Neuronal stem cell (in vitro differentiated cells): Measurements from ENCODE around the gene KIF25.

Source experiments
- DNase-seq: peaks from one replicate; pipeline ENCODE4 v3.0.0-alpha.2; 2013; ENCODE audit warnings: low spot score
- H2AFZ ChIP-seq: one replicate; pipeline ENCODE4 v1.6.1; 2013; ENCODE audit warnings: mild to moderate bottlenecking, low read length, inconsistent platforms
- H2AK5ac ChIP-seq: 2 replicates; pipeline ENCODE4 v1.6.1; 2013; ENCODE audit warnings: low read depth, mild to moderate bottlenecking, inconsistent platforms, low read length, moderate library complexity, mixed read lengths
- H2BK120ac ChIP-seq: 2 replicates; pipeline ENCODE4 v1.6.1; 2013; ENCODE audit warnings: low read depth, mild to moderate bottlenecking, inconsistent platforms, low read length, moderate library complexity, mixed read lengths
- H2BK12ac ChIP-seq: one replicate; pipeline ENCODE4 v1.6.1; 2013; ENCODE audit warnings: low read length, inconsistent platforms
- H2BK15ac ChIP-seq: 2 replicates; pipeline ENCODE4 v1.6.1; 2013; ENCODE audit warnings: mild to moderate bottlenecking, low read length, inconsistent platforms, mixed read lengths
- H2BK5ac ChIP-seq: one replicate; pipeline ENCODE4 v1.6.1; 2013; ENCODE audit warnings: inconsistent platforms, mild to moderate bottlenecking, low read length, moderate library complexity
- H3K14ac ChIP-seq: one replicate; pipeline ENCODE4 v1.6.1; 2013; ENCODE audit warnings: low read length, inconsistent platforms
- H3K18ac ChIP-seq: 2 replicates; pipeline ENCODE4 v1.6.1; 2013; ENCODE audit warnings: low read length, inconsistent platforms
- H3K23ac ChIP-seq: 2 replicates; pipeline ENCODE4 v1.6.1; 2013; ENCODE audit warnings: low read depth, mild to moderate bottlenecking, mixed read lengths, low read length, inconsistent platforms; ENCODE audit not compliant: poor library complexity
- H3K27ac ChIP-seq: replicated peaks from 3 replicates; pipeline ENCODE4 v1.5.1; 2013; ENCODE audit warnings: low read length, inconsistent platforms
- H3K27me3 ChIP-seq, 3 experiments: 2 replicates each; pipeline ENCODE4 v1.6.1; 2013; ENCODE audit warnings: low read length in 3 of 3, mild to moderate bottlenecking in 2 of 3, inconsistent platforms in 1 of 3, low read depth in 1 of 3, mixed read lengths in 1 of 3, moderate library complexity in 1 of 3; ENCODE audit not compliant: control insufficient read depth in 3 of 3, insufficient read depth in 3 of 3
- H3K36me3 ChIP-seq, 2 donors: replicated peaks in 1 of 2; 2 replicates each; pipeline ENCODE4 v1.6.1; 2013; ENCODE audit warnings: low read length in 2 of 2; ENCODE audit not compliant: control insufficient read depth in 2 of 2, insufficient read depth in 2 of 2
- H3K4ac ChIP-seq: 2 replicates; pipeline ENCODE4 v1.6.1; 2013; ENCODE audit warnings: inconsistent platforms, mild to moderate bottlenecking, low read length, moderate library complexity
- H3K4me1 ChIP-seq, 2 donors: 1 replicate in 1 of 2; 2 replicates in 1 of 2; pipeline ENCODE4 v1.6.1; 2013; ENCODE audit warnings: low read length in 2 of 2, low read depth in 1 of 2; ENCODE audit not compliant: control insufficient read depth in 2 of 2, insufficient read depth in 1 of 2
- H3K4me2 ChIP-seq: one replicate; pipeline ENCODE4 v1.6.1; 2013; ENCODE audit warnings: mild to moderate bottlenecking, low read length, inconsistent platforms; ENCODE audit not compliant: insufficient read depth, poor library complexity, severe bottlenecking
- H3K4me3 ChIP-seq, 2 donors: 2 replicates each; pipeline ENCODE4 v1.5.1; 2013; ENCODE audit warnings: low read length in 2 of 2, mild to moderate bottlenecking in 2 of 2, inconsistent platforms in 1 of 2, moderate library complexity in 1 of 2
- H3K79me1 ChIP-seq: one replicate; pipeline ENCODE4 v1.6.1; 2013; ENCODE audit warnings: low read depth, mild to moderate bottlenecking, inconsistent platforms, low read length, moderate library complexity
- H3K9ac ChIP-seq: one replicate; pipeline ENCODE4 v1.6.1; 2013; ENCODE audit warnings: mild to moderate bottlenecking, low read depth, low read length, inconsistent platforms; ENCODE audit not compliant: poor library complexity
- H3K9me3 ChIP-seq, 2 donors: replicated peaks in 1 of 2; 2 replicates each; pipeline versions ENCODE3 to v1.6.1; 2013; ENCODE audit warnings: low read length in 2 of 2, mild to moderate bottlenecking in 2 of 2, inconsistent platforms in 1 of 2, low read depth in 1 of 2, mixed read lengths in 1 of 2, moderate library complexity in 1 of 2; ENCODE audit not compliant: control insufficient read depth in 2 of 2, insufficient read depth in 1 of 2
- H4K8ac ChIP-seq: one replicate; pipeline ENCODE4 v1.6.1; 2013; ENCODE audit warnings: low read depth, mild to moderate bottlenecking, inconsistent platforms, low read length, moderate library complexity
- H4K91ac ChIP-seq: one replicate; pipeline ENCODE4 v1.6.1; 2013; ENCODE audit warnings: low read length, low read depth, mild to moderate bottlenecking, inconsistent platforms; ENCODE audit not compliant: poor library complexity
- WGBS, 2 donors: extraction: QIAGEN DNeasy Blood & Tissue Kit; methylation state at CpG; one replicate each; pipeline ENCODE4 v1.1.7; 2013; ENCODE audit warnings: missing lambda C conversion rate in 2 of 2, mixed read lengths in 1 of 2; ENCODE audit not compliant: insufficient read length in 2 of 2, insufficient replicate concordance in 1 of 2; ENCODE audit errors: extremely low coverage in 2 of 2; 5-methylcytosine and 5-hydroxymethylcytosine counted together

The KIF25 gene

DNA sequence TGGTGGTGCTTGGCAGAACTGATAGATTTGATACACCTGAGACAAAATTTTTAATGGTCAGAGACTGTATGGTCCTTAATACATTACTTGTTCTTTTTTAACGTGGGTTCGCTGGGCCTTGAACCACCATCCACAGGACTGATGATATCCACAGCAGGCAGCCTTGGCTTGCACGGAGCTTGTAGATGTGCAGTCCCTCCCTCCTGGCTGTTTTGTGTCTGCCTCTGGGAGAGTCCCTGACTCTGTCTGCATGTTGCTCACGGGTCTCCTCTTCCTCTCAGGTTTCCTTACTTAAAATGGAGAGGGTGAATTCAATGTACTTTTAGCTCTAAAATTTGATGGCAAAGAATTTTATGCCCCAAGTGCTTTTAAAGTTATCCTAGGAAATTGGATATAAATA, 17.5 kb downstream of the KIF25 start:
- Histone ChIP-seq H3K14ac (no peak overlapping the region), H2AK5ac (no peak overlapping the region), H3K4me3 (no peak overlapping the region), H3K4ac (no peak overlapping the region), H3K4me1 (peaks cover 0 to 2% of the 10 kb centered on the region in 2 donors), H3K36me3 (no peaks in the 10 kb centered on the region), H2BK120ac (no peak overlapping the region), H2BK12ac (no peak overlapping the region), H3K23ac (no peak overlapping the region), H3K9me3 (peaks cover 0 to 14% of the 10 kb centered on the region in 2 donors), H3K79me1 (no peaks in the 10 kb centered on the region), H2BK5ac (no peak overlapping the region), H3K4me2 (no peak overlapping the region), H3K18ac (no peak overlapping the region), H4K8ac (no peak overlapping the region), H3K27me3 (no peaks in the 10 kb centered on the region), H3K9ac (no peak overlapping the region), H2AFZ (no peak overlapping the region), H4K91ac (no peak overlapping the region), H3K27ac (no peak overlapping the region), H2BK15ac (no peak overlapping the region)
- DNase-seq = no peak
- WGBS, 2 donors = no CpG with 5 or more reads among the region's 4 CpGs

GRCh38 chr6:168015482-168016175, 18.2 kb downstream of the KIF25 start:
- no peak overlapping the region for H2BK12ac ChIP-seq
- H4K91ac ChIP-seq = no peak overlapping the region
- no CpG with 5 or more reads among the region's 14 CpGs for WGBS, 2 donors
- H2BK120ac ChIP-seq = no peak overlapping the region
- H3K27me3 ChIP-seq = no peaks in the 10 kb centered on the region
- no peak overlapping the region for H2AK5ac ChIP-seq
- no peak for DNase-seq
- no peak overlapping the region for H3K27ac ChIP-seq
- no peaks in the 10 kb centered on the region for H3K79me1 ChIP-seq
- H3K14ac ChIP-seq = no peak overlapping the region
- no peak overlapping the region for H3K4me2 ChIP-seq
- H2BK15ac ChIP-seq = no peak overlapping the region
- no peak overlapping the region for H3K9ac ChIP-seq
- no peak overlapping the region for H3K4me3 ChIP-seq
- no peak overlapping the region for H3K4ac ChIP-seq
- no peaks in the 10 kb centered on the region for H3K36me3 ChIP-seq
- no peak overlapping the region for H3K23ac ChIP-seq
- H2BK5ac ChIP-seq = no peak overlapping the region
- no peak overlapping the region for H3K18ac ChIP-seq
- H2AFZ ChIP-seq = no peak overlapping the region
- H3K4me1 ChIP-seq = peaks cover 0 to 2% of the 10 kb centered on the region in 2 donors
- H4K8ac ChIP-seq = no peak overlapping the region
- H3K9me3 ChIP-seq = peaks cover 0 to 14% of the 10 kb centered on the region in 2 donors

GRCh38 chr6:168016176-168016620, 18.7 kb downstream of the KIF25 start:
- Histone ChIP-seq H2BK15ac (no peak overlapping the region), H2BK120ac (no peak overlapping the region), H3K27me3 (no peaks in the 10 kb centered on the region), H3K9ac (no peak overlapping the region), H4K91ac (no peak overlapping the region), H3K14ac (no peak overlapping the region), H3K18ac (no peak overlapping the region), H3K9me3 (peaks cover 0 to 14% of the 10 kb centered on the region in 2 donors), H3K79me1 (no peaks in the 10 kb centered on the region), H4K8ac (no peak overlapping the region), H3K23ac (no peak overlapping the region), H2BK12ac (no peak overlapping the region), H3K36me3 (no peaks in the 10 kb centered on the region), H3K4ac (no peak overlapping the region), H2BK5ac (no peak overlapping the region), H3K27ac (no peak overlapping the region), H3K4me3 (no peak overlapping the region), H3K4me1 (peaks cover 0 to 2% of the 10 kb centered on the region in 2 donors), H3K4me2 (no peak overlapping the region), H2AFZ (no peak overlapping the region), H2AK5ac (no peak overlapping the region)
- WGBS, 2 donors = no CpG with 5 or more reads among the region's 18 CpGs
- no peak for DNase-seq

DNA sequence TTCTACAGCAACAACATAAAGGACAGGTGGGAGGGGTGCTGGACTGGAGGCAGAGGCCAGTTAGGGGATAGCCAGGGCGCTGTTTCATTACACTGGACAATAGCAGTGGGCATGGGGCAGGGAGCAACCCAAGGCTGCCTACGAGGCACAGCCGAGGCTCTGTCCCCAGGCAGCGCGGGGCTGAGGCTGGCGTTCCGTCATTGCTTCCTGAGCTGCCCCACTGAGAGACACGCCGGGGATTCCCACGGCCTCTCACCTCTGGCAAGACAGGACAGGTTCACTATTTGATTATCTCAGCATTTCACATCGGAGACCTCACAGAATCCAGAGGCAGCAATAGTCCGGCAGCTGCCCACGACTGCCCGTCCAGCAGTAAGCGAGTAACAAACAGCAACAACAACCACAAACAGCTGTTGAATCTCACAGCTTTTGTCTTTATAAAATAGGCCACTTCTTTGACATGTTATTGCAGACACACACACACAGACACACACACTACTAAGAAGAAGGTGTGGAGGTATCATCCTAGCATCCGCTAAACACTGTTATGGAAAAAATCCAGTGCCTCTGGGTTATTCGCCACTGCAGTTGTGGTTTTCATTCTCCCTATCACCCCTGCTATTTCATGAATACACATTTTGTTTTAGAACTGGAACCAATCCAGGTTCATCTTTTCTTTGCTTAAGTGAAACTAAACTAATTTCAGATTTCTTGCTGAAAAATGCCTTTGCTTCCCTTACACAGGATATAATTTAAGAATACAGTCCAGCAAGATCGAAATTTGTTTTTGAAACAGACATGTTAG, 19.5 kb downstream of the KIF25 start:
- Histone ChIP-seq H2BK12ac (no peak overlapping the region), H3K27me3 (no peaks in the 10 kb centered on the region), H2BK15ac (no peak overlapping the region), H4K8ac (no peak overlapping the region), H2AFZ (no peak overlapping the region), H3K36me3 (no peaks in the 10 kb centered on the region), H3K23ac (no peak overlapping the region), H3K4me2 (no peak overlapping the region), H4K91ac (no peak overlapping the region), H3K79me1 (no peaks in the 10 kb centered on the region), H3K27ac (no peak overlapping the region), H3K14ac (no peak overlapping the region), H2AK5ac (no peak overlapping the region), H3K4me1 (peaks cover 0 to 2% of the 10 kb centered on the region in 2 donors), H3K4ac (no peak overlapping the region), H2BK5ac (no peak overlapping the region), H2BK120ac (no peak overlapping the region), H3K18ac (no peak overlapping the region), H3K9ac (no peak overlapping the region), H3K4me3 (no peak overlapping the region), H3K9me3 (peaks cover 0 to 14% of the 10 kb centered on the region in 2 donors)
- no peak for DNase-seq
- no CpG with 5 or more reads among the region's 18 CpGs for WGBS, 2 donors
